GDM1 (cell line): ENCODE results near the gene NEDD9.

Experiments
- DNase-seq: peaks from one replicate; lab custom pipeline; 2025; lab: John Stamatoyannopoulos, UW

The NEDD9 gene

GRCh38 chr6:11177271-11177670 lies 55.2 kb downstream of the NEDD9 start:
- DNase-seq = no peak

GRCh38 chr6:11174242-11174611 lies 58.2 kb downstream of the NEDD9 start:
- DNase-seq = no peak

GRCh38 chr6:11172501-11173327 lies 59.8 kb downstream of the NEDD9 start:
- DNase-seq = peak; percentile 15

GRCh38 chr6:11171952-11172351 lies 60.5 kb downstream of the NEDD9 start:
- DNase-seq = no peak

GRCh38 chr6:11168091-11168635 lies 64.3 kb downstream of the NEDD9 start:
- DNase-seq = no peak

- DNase-seq = no peak
These were observed 65.5 kb downstream of the NEDD9 start for GRCh38 chr6:11166948-11167347.

GRCh38 chr6:11164717-11165646 lies 67.5 kb downstream of the NEDD9 start:
- no peak for DNase-seq

GRCh38 chr6:11163932-11164331 lies 68.5 kb downstream of the NEDD9 start:
- no peak for DNase-seq

- no peak for DNase-seq
These were observed 70.2 kb downstream of the NEDD9 start for GRCh38 chr6:11162262-11162661.

GRCh38 chr6:11161031-11161956 lies 71.2 kb downstream of the NEDD9 start:
- DNase-seq = no peak

GRCh38 chr6:11160199-11160598 lies 72.3 kb downstream of the NEDD9 start:
- no peak for DNase-seq

GRCh38 chr6:11155589-11155988 lies 76.9 kb downstream of the NEDD9 start:
- no peak for DNase-seq

- DNase-seq = no peak
These were observed 79.0 kb downstream of the NEDD9 start for GRCh38 chr6:11153447-11153846.

- no peak for DNase-seq
These were observed 79.9 kb downstream of the NEDD9 start for GRCh38 chr6:11152581-11152980.

GRCh38 chr6:11151488-11151887 lies 81.0 kb downstream of the NEDD9 start:
- DNase-seq = no peak

GRCh38 chr6:11149551-11149950 lies 82.9 kb downstream of the NEDD9 start:
- no peak for DNase-seq

- no peak for DNase-seq
These were observed 86.2 kb downstream of the NEDD9 start for GRCh38 chr6:11146117-11146826.

- DNase-seq = peak; percentile 46
These were observed 88.0 kb downstream of the NEDD9 start for GRCh38 chr6:11144393-11144851.

GRCh38 chr6:11143394-11144371 lies 88.8 kb downstream of the NEDD9 start:
- no peak for DNase-seq
